NCI-H187 (cell line): Measurements from ENCODE around the gene LKAAEAR1.
A peak's percentile ranks its signal among the peaks of the same experiment; 100 is the strongest.

Experiments used
- DNase-seq, 2 experiments: peaks; one replicate each; lab custom pipeline; 2025; lab: John Stamatoyannopoulos, UW

LKAAEAR1 gene

DNA sequence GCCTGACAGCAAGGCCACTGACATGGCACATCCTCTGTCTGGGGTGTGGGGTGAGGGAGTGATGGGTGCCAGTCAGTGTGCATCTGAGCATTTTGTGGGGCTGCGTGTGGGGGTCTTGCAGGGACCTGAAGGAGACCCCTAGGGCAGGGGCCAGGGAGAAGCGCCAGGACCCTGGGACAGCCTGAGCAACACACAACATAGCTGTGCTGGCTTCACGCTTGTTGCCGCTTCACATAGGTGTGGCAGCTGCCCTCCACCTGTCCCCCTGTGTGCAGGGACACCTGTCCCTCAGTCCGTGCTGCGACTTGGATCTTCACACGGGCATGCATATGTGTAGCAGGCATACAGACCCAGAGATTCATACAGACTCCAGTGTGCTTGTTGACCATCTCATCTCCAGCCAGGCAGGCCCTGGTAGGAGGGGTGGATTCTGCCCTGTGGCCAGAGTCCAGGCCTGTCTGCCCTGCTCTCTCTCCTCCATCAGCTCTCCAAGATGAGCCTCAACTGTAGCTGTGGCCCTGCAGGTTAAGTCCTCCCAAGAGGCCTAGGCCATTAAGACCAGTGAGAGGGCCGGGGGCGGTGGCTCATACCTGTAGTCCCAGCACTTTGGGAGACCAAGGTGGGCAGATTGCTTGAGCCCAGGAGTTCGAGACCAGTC is 26.3 kb upstream of the LKAAEAR1 start:
- DNase-seq: no peak

DNA sequence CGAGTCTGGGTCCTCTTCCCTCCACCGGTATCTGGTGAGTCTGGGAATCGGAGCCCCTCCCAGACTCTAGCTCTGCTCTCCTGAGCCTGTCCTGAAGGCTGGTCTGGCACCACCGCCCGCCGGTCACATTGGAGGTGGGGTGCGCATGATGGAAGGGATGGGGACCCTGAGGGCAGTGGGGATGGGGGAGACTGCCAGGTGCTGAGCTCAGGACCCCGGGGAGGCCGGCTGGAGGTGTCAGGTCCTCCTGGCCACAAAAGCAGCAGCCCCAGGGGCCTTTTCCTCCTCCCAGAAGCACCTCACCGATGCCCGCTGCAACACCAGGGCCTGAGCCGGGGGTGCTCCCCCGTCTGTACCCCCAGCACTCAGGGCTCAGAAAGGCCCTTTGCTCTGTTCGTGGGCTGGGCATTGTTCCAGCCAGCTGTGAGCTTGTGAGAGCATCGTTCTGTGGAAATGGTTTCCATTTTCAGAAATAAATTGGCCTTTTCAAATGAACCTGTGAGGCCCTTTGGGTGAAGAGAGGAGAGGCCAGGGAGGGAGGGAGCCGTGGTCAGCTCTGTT is 25.7 kb upstream of the LKAAEAR1 start:
- no peak for DNase-seq

DNA sequence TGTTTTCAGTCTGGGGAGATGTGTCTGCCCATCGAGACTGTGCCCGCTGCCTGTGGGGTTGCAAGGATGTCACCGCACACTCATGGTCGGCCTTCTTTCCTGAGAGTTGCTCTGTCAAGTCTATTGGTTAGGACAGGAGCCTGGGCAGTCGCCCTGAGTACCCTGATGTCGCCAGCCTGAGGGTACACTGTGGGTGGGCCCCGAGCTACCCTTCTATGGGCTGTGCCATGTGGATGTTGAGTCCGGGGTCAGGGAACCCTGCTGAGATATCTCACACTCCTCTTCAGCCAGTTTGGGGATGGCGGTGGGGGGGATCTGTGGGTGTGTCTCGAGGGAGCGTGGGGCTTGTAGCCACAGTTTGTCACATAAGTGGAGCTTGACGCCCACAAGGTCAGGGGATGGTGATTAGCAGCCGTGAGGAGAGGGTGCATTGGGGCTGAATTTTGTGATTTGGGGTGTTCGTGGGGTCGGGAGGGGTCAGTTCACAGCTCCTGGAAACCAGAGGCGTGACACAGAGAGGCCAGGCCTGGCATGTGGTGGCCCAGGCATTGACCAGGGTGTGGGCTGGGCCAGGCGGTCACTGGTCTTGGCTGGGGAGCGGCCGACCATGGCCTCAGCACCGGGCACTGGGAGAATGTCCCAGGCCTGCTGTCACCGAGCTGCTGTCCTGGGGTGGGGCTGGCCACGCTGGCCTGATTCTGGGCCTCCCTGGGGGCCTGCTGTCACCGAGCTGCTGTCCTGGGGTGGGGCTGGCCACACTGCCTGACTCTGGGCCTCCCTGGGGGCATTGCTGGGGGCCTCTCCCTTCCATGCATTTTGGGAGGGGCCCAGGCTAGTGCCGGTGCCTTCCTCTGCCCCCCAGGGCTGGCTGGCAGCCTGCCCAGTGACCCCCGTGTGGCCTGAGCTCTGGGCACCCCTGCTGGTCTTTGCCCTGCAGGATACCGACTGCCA is 24.8 kb upstream of the LKAAEAR1 start:
- no peak for DNase-seq

DNA sequence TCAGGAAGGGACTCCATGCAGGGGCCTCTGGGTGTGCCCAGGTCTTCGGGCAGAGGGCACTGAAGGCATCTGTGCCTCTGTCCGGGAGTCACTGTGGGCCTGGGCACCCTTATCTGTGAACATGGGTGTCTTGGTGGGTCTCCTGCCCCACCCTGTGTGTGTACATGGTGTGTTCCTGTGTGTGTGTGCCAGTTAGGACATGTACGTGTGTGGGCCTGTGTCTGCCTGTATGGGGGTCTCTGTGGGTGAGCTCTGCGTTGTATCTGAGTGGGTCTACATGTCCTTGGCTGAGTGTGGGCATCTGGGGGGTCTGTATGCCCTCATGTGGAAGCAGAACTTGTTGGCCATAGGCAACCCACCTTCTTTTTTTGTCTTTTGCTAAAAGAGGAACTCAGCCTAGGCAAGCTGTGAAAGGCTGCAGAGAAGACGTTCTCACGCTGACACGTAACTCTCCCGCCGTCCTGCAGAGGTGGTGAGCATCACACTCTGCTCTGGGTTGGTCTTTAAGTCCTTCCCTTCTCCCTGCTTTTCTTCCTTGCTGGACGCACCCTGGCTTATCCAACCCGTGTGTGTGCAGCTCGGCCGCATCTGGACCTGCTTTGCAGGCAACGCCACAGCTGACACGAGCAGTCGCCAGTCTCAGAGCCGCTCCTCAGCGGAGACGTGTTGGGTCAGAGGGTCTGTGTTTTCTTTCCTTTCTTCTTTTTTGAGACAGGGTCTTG is 23.7 kb upstream of the LKAAEAR1 start:
- no peak for DNase-seq

DNA sequence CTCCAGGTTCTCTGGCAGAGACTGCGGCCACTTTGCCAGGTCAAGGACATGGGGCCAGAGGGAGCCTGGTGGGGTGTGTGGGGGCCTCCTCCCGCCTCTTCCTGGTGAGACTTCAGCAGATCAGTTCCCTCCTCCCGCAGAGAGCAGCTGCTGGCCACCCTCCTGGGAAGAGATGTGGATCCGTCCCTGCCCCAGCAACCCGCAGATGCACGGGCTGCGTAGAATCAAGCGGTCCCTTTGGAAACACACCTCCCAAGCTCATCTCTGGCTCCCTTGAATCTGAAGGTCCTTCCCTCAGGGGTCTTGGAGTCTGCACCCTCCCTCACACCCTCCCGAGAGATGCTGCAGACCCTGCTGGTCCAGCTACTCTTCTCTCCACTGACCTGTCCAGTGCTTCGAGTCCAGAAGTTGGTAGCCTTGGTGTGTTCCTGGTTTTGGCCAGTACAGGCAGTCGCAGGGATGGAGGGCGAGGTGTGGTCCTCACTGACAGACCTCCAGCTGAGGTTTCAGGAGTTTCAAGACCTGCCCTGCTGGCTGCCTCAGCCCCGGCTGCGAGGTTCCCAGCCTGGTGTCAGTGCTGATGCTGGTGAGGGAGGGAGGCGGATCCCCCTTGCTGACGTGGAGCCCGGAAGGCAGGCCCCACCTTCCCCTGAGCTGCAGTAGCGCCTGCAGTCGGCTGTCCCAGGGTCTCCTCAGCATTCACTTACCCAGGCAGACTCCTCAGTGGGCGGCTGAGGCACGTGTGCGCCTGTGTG is 23.0 kb upstream of the LKAAEAR1 start, which contains the start of gene NPBWR2:
NPBWR2 (minus strand) TSS at position 585 of the 755 bp plus-strand sequence. CDS start 734 bp downstream, outside the sequence.
- DNase-seq: no peak

DNA sequence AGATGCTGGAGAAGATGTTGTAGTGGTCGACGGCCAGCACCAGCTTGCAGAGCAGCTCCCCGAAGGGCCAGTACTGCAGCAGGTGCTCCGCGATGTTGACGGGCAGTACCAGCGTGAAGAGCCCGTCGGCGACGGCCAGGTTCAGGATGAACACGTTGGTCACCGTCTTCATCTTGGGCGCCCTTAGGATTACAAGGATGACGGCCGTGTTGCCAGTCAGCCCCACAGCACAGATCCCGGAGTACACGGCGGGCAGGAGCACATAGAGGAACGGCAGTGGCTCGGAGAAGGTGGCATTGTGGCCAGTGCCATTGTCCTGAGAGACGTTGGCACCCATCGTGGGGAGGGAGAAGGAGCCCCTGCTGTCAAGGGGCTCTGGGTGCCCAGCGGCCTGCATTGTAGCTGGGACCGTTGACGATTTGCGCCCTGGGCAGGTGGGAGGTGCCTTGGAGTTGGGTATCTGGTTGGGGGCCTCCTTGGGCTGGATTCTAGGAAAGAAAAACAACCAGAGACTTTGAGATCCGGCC is 22.3 kb upstream of the LKAAEAR1 start:
- DNase-seq: no peak

DNA sequence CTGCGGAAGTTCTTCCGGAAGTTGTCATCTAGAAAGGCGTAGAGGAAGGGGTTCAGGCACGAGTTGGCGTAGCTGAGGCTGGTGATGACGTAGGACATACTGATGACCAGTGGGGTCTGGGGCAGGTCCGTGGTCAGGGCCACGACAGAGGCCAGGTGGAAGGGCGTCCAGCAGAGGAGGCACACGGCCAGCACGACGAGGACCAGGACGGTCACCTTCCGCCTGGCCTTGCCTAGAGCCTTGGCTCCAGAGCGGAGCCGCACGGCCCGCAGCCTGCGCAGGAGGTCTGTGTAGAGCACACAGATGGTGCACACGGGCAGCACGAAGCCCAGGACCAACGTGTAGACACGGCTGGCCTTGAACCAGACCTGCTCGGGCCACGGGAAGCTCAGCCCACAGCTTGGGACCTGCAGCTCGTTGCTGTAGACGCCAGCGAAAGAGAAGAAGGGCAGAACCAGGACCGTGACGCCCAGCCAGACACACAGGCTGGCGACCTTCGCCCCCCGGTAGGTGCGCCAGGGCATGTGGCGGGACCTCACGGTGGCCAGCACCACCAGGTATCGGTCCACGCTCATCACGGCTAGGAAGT is 21.7 kb upstream of the LKAAEAR1 start:
- no peak for DNase-seq

DNA sequence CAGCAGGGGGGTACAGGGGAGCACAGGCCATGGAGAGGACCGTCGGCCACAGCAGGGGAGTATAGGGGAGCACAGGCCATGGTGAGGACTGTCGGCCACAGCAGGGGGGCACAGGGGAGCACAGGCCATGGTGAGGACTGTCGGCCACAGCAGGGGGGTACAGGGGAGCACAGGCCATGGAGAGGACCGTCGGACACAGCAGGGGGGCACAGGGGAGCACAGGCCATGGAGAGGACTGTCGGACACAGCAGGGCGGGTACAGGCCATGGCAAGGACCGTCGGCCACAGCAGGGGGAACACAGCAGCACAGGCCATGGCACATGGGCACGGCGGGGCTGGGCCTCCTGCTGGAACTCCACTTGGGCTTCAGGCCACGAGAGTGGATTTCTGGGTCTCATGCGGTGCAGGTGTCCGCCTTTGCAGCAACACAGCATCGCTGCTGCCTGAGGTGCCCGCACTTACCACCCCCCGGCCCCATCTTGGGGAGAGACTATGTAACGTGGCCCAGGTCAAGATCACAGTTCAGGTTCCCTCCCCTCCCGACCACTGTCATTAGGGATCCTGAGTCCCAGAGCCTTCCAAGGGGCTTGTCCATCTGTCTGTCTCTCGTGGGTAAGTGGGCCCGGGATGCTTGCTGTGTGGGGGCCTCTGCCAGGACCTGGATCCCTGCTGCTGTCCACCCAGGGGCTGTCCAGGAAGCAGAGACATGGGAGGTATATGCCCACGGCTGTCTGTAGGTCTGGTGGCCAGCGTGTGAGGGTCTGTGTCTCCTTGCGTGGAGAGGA is 20.7 kb upstream of the LKAAEAR1 start:
- DNase-seq: no peak

DNA sequence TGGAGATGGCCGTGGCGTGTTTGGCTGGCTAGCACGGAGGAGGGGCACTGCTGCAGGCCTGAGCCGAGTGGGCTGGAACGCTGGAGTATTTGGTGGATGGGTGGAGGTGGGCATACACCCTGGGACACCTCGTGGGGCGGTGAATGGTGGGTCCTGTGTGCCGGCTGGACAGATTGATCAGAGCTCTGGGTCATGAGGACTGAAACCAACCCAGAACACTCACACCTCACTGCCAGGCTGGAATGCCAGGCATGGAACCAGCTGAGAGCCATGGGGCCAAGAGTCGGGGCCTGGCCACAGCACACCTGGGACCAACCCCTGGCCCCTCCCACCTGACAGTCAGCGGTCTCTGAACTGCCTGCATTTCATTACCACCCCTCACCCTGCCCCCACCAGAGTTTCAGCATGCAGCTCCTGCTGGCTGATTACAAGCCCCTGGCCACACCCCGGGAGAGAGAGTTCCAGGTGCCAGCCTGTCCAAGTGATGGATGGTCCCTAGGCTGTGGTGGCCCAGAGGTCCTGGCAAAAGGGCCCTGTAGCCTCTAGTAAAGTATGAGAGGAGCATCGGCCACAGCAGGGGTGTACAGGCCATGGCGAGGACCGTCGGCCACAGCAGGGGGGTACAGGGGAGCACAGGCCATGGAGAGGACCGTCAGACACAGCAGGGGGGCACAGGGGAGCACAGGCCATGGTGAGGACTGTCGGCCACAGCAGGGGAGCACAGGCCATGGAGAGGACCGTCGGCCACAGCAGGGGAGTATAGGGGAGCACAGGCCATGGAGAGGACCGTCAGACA is 19.9 kb upstream of the LKAAEAR1 start:
- DNase-seq: no peak

DNA sequence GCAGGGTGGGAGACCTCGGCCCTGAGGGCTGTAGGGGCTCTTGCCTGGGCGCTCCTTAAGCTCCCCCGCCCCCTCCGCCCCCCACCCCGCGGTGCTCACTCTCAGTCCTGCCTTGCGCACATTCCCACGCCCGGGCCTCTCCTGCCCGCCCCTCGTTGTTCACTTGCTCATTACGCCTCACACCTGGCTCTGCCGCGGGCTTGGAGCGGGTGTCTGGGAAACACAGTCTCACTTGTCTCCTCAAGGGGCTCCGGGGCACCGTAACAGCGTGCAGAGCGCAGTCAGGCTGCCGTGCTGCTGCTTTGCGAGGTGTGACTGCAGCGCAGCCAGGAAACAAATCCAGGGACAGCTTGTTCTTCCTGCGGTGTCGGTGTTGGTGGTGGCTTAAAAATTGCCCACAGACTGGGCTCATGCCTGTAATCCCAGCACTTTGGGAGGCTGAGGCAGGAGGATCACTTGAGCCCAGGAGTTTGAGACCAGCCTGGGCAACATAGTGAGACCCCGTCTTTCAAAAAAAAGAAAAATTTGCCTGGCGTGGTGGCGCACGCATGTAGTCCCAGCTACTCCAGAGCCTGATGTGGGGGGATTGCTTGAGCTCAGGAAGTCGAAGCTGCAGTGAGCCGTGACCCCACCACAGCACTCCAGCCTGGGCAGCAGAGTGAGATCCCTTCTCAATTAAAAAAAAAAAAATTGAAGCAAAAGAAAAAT is 18.6 kb upstream of the LKAAEAR1 start:
- peak; percentile 52 to 85 for DNase-seq

DNA sequence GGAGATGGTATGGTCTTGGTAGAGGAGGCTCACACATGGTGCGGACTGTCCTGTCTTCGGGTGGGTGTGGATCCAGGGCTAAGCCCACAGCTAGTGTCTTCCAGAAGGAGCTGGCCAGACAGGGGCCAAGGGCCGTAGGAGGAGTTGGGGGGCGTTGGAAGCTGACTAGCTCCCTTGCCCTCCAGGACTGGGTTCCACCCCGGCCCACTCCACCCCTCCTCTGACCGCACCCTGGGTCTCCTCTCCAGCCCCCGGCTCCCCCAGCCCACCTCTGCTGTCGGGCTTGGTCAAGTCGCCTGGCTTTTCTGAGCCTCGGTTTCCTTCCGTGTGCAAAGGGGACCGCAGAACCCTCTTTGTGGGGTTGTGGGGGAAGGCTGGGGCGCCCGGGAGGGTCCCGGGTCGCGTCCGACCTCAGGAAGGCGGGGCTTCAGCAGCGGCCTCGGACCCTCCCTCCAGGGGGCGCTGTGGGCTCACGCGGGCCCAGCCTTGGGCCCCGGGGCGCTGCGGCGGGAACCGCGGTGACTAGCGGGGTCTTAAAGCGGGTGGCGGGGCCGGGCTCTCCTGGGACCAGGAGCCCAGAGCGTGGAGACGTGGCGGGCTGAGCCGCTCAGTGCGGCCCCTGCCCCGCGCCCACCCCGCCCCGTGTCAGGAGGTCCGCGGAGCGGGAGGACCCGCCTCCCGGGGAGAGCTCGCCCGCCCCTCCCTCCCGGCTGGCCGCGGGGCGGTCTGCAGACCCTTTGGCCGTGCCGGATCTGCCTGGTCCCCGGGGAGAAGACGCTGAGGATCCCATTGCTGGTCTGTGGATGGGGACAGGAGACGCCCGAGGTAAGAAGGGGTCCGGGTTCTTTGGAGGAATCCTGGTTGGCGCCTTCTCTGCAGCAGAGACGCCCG is 17.8 kb upstream of the LKAAEAR1 start:
- peak; percentile 47 to 55 for DNase-seq

DNA sequence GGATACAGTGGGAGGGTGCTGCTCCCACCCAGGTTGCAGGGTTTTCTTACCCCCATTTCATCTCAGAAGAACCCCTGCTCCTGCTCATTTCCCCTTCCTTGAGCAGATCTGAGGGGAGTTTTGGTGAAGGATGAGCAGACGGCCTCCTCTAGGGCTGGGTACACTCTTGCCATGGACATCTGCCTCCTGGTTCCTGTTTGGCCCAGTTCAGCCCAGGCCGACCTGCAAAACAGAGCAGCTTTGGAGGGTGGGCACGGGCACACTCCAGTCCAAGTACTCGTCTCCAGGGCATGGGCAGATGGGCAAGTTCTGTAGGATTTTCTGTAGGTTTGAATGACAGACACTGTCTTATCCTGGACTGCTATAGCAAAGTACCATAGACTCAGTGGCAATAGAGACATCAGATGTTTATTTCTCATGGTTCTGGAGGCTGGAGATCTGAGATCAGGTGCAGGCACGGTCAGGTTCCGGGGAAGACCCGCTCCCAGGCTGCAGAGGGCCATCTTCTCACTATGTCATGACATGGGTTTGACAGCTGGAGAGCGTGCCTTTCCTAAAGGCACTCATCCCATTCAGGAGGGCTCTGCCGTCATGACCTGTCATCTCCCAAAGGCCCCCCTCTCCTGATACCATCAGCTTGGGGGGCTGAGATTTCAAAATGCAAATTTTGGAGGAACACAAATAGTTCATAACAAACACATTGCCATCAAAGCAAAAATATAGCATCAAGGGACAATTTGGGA is 16.9 kb upstream of the LKAAEAR1 start:
- no peak for DNase-seq

DNA sequence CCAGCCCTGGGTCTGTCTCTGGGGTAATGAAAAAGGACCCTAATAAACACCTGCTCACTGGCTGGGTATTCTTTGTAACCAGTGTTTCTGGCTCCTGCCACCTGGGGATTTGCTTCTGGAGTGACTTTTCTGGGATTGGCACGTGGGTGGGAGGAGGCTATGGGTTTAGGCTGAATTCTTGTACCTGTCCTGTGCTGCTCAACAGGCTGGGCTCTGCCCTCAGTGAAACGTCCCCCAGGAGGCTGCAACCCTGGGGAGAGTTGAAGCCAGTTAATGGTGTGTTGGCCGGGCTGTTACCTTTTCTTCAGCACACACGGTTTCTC is 16.3 kb upstream of the LKAAEAR1 start:
- DNase-seq: no peak

DNA sequence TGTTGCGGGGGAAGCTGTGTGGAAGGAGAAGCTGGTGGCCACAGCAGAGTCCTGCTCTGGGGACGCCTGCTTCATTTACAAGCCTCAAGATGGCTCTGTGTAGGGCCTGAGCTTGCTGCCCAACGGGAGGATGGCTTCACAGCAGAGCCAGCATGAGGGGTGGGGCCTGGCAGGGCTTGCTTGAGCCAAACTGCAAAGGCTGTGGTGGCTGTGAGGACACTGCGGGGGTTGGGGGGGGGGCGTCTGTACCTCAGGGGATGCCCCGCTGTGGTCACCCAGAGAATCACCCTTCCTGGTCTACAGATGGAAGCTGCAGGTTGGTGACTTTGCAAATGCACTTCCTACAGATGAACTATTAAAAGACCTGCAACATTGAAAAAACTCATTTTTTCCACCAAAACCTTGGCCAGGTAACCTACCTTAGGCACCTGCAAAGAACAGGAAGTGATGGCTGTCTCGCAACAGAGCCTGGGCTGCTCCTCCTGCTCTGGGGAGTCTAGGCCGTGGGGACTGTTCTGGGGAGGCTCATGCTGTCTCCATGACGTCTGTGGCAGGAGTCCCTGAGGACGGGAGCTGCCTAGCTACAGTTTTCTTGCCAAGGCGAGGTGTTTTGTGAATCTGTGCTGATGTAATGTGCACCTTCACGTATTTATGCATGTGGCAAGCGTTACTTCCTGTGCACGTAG is 15.8 kb upstream of the LKAAEAR1 start:
- no peak for DNase-seq

DNA sequence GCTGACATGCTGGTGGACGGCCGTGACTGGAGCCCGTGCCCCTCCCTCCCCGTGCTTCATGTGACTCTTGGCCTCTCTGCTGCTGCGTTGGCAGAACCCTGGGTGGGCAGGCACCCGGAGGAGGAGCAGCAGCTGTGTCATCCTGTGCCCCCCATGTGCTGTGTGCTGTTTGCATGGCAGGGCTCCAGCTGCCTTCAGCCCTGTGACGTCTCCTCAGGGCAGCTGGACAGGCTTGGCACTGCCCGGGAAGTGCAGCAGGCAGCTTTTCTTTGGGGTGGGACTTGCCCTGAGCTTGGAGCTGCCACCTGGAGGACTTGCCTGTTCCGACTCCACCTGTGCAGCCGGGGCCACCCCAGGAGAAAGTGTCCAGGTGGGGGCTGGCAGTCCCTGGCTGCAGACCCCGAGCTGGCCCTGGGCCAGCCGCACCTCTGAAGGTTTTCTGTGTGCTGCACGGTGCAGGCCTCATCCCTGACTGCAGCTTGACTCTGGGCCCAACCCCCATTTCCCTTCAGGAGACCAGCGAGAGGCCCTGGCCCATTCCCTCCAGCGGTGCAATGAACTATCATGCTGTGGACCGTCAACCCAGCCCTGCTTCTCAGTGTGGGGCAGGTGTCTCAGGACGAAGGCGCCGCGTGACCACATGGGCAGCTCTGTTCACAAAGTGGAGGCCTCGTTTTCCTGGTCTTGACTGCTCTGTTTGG is 15.0 kb upstream of the LKAAEAR1 start:
- no peak for DNase-seq
